Mesendoderm (in vitro differentiated cells): ENCODE measurements around the gene TCAP.

Experiments
- DNase-seq: peaks from one replicate; pipeline ENCODE4 v3.0.0; 2013
- H2AK5ac ChIP-seq: 2 replicates; pipeline ENCODE4 v1.6.1; 2013; ENCODE audit warnings: low read length, inconsistent platforms
- H2BK120ac ChIP-seq: 2 replicates; pipeline ENCODE4 v1.6.1; 2013; ENCODE audit warnings: low read depth, mild to moderate bottlenecking, low read length, moderate library complexity, mixed read lengths
- H2BK15ac ChIP-seq: replicated peaks from 2 replicates; pipeline ENCODE4 v1.6.1; 2013; ENCODE audit warnings: low read depth, mild to moderate bottlenecking, moderate library complexity
- H2BK5ac ChIP-seq: 2 replicates; pipeline ENCODE4 v1.6.1; 2013; ENCODE audit warnings: low read length, inconsistent platforms
- H3K18ac ChIP-seq: 2 replicates; pipeline ENCODE4 v1.6.1; 2013; ENCODE audit warnings: mild to moderate bottlenecking, low read length, mixed read lengths
- H3K23ac ChIP-seq: one replicate; pipeline ENCODE4 v1.6.1; 2013; ENCODE audit warnings: low read length
- H3K27ac ChIP-seq: 2 replicates; pipeline ENCODE4 v1.5.1; 2013; ENCODE audit warnings: low read depth, mild to moderate bottlenecking, inconsistent platforms, low read length, moderate library complexity
- H3K27me3 ChIP-seq: 2 replicates; pipeline ENCODE4 v1.6.1; 2013; ENCODE audit warnings: low read length, control low read depth, mild to moderate bottlenecking, inconsistent platforms; ENCODE audit not compliant: insufficient read depth, poor library complexity
- H3K36me3 ChIP-seq: 2 replicates; pipeline ENCODE4 v1.6.1; 2013; ENCODE audit warnings: low read length, inconsistent platforms; ENCODE audit not compliant: control insufficient read depth, insufficient read depth
- H3K4ac ChIP-seq: one replicate; pipeline ENCODE4 v1.6.1; 2013; ENCODE audit warnings: low read depth, mild to moderate bottlenecking, low read length, moderate library complexity
- H3K4me1 ChIP-seq: 2 replicates; pipeline ENCODE4 v1.6.1; 2013; ENCODE audit warnings: low read depth, low read length, inconsistent platforms; ENCODE audit not compliant: control insufficient read depth
- H3K4me2 ChIP-seq: 2 replicates; pipeline ENCODE4 v1.6.1; 2013; ENCODE audit warnings: low read length
- H3K4me3 ChIP-seq: 2 replicates; pipeline ENCODE4 v1.5.1; 2013; ENCODE audit warnings: mild to moderate bottlenecking, low read length
- H3K56ac ChIP-seq: one replicate; pipeline ENCODE4 v1.6.1; 2013; ENCODE audit warnings: low read length
- H3K79me1 ChIP-seq: 2 replicates; pipeline ENCODE4 v1.6.1; 2013; ENCODE audit warnings: low read length, inconsistent platforms
- H3K79me2 ChIP-seq: 2 replicates; pipeline ENCODE4 v1.6.1; 2013; ENCODE audit warnings: mild to moderate bottlenecking, low read length; ENCODE audit not compliant: control insufficient read depth, insufficient read depth
- H3K9ac ChIP-seq: 2 replicates; pipeline ENCODE4 v1.6.1; 2013; ENCODE audit warnings: low read length, inconsistent platforms
- H4K5ac ChIP-seq: one replicate; pipeline ENCODE4 v1.6.1; 2013; ENCODE audit warnings: low read length
- H4K8ac ChIP-seq: one replicate; pipeline ENCODE4 v1.6.1; 2013; ENCODE audit warnings: low read depth, mild to moderate bottlenecking, control low read depth, low read length, moderate library complexity
- WGBS: extraction: QIAGEN DNeasy Blood & Tissue Kit; methylation state at CpG from one replicate; pipeline ENCODE4 v1.1.7; 2013; ENCODE audit warnings: low lambda C conversion rate, missing lambda C conversion rate; ENCODE audit not compliant: insufficient coverage; ENCODE audit errors: extremely low coverage; 5-methylcytosine and 5-hydroxymethylcytosine counted together

Gene TCAP

GRCh38 chr17:39655105-39655504, 10.0 kb upstream of the TCAP start:
- no CpG with 5 or more reads among the region's 2 CpGs for WGBS
- no peak overlapping the region for H3K4me2 ChIP-seq
- no peaks in the 10 kb centered on the region for H3K79me2 ChIP-seq
- no peak overlapping the region for H4K5ac ChIP-seq
- H2BK15ac ChIP-seq, result no peak overlapping the region
- H2BK120ac ChIP-seq, result no peak overlapping the region
- no peak overlapping the region for H3K18ac ChIP-seq
- no peak overlapping the region for H3K4me3 ChIP-seq
- H3K79me1 ChIP-seq, result peaks cover 1% of the 10 kb centered on the region
- no peak overlapping the region for H2AK5ac ChIP-seq
- no peak overlapping the region for H4K8ac ChIP-seq
- H3K4me1 ChIP-seq, result peaks cover 10% of the 10 kb centered on the region
- H3K56ac ChIP-seq, result no peak overlapping the region
- no peaks in the 10 kb centered on the region for H3K36me3 ChIP-seq
- no peak overlapping the region for H3K23ac ChIP-seq
- no peak overlapping the region for H3K27ac ChIP-seq
- no peak for DNase-seq
- no peaks in the 10 kb centered on the region for H3K27me3 ChIP-seq
- H3K4ac ChIP-seq, result no peak overlapping the region
- no peak overlapping the region for H3K9ac ChIP-seq
- H2BK5ac ChIP-seq, result no peak overlapping the region

- H2AK5ac ChIP-seq, result no peak overlapping the region
- H2BK120ac ChIP-seq, result no peak overlapping the region
- no peak overlapping the region for H3K18ac ChIP-seq
- peaks cover 1% of the 10 kb centered on the region for H3K79me1 ChIP-seq
- H3K36me3 ChIP-seq, result no peaks in the 10 kb centered on the region
- H3K56ac ChIP-seq, result no peak overlapping the region
- no peak for DNase-seq
- no peak overlapping the region for H3K4me2 ChIP-seq
- H3K23ac ChIP-seq, result no peak overlapping the region
- H4K8ac ChIP-seq, result no peak overlapping the region
- H4K5ac ChIP-seq, result no peak overlapping the region
- WGBS, result no CpG with 5 or more reads among the region's 11 CpGs
- H3K79me2 ChIP-seq, result no peaks in the 10 kb centered on the region
- H3K4ac ChIP-seq, result no peak overlapping the region
- H3K27me3 ChIP-seq, result no peaks in the 10 kb centered on the region
- peaks cover under 1% of the 10 kb centered on the region for H3K4me1 ChIP-seq
- H3K27ac ChIP-seq, result no peak overlapping the region
- H3K4me3 ChIP-seq, result no peak overlapping the region
- H2BK15ac ChIP-seq, result no peak overlapping the region
- no peak overlapping the region for H2BK5ac ChIP-seq
- H3K9ac ChIP-seq, result no peak overlapping the region
Observed at GRCh38 chr17:39658346-39658745, 6.8 kb upstream of the TCAP start.

- no CpG with 5 or more reads among the region's 3 CpGs for WGBS
Observed at GRCh38 chr17:39658760-39659159, 6.4 kb upstream of the TCAP start.

GRCh38 chr17:39659279-39660010, 5.7 kb upstream of the TCAP start:
- H4K5ac ChIP-seq, result no peak overlapping the region
- H2BK15ac ChIP-seq, result no peak overlapping the region
- no peak overlapping the region for H2AK5ac ChIP-seq
- H3K4me3 ChIP-seq, result no peak overlapping the region
- H3K56ac ChIP-seq, result no peak overlapping the region
- no peak overlapping the region for H3K4me2 ChIP-seq
- H4K8ac ChIP-seq, result no peak overlapping the region
- H3K79me1 ChIP-seq, result no peaks in the 10 kb centered on the region
- no peak overlapping the region for H3K9ac ChIP-seq
- no peaks in the 10 kb centered on the region for H3K79me2 ChIP-seq
- H3K27ac ChIP-seq, result no peak overlapping the region
- no peaks in the 10 kb centered on the region for H3K27me3 ChIP-seq
- H2BK120ac ChIP-seq, result no peak overlapping the region
- H3K4ac ChIP-seq, result no peak overlapping the region
- H2BK5ac ChIP-seq, result no peak overlapping the region
- no peak overlapping the region for H3K23ac ChIP-seq
- no peaks in the 10 kb centered on the region for H3K36me3 ChIP-seq
- H3K4me1 ChIP-seq, result peaks cover 2% of the 10 kb centered on the region
- no peak overlapping the region for H3K18ac ChIP-seq
- no CpG with 5 or more reads among the region's 15 CpGs for WGBS
- DNase-seq, result no peak

More at GRCh38 chr17:39658760-39659159, 6.4 kb upstream of the TCAP start:
- H3K36me3 ChIP-seq, result no peaks in the 10 kb centered on the region
- H4K5ac ChIP-seq, result no peak overlapping the region
- H3K4me2 ChIP-seq, result no peak overlapping the region
- no peak overlapping the region for H4K8ac ChIP-seq
- H3K9ac ChIP-seq, result no peak overlapping the region
- H3K79me1 ChIP-seq, result no peaks in the 10 kb centered on the region
- no peaks in the 10 kb centered on the region for H3K79me2 ChIP-seq
- H3K4me3 ChIP-seq, result no peak overlapping the region
- no peak overlapping the region for H2BK120ac ChIP-seq
- no peak overlapping the region for H2AK5ac ChIP-seq
- H2BK5ac ChIP-seq, result no peak overlapping the region
- H3K4me1 ChIP-seq, result no peaks in the 10 kb centered on the region
- H3K56ac ChIP-seq, result no peak overlapping the region
- H3K27ac ChIP-seq, result no peak overlapping the region
- no peaks in the 10 kb centered on the region for H3K27me3 ChIP-seq
- H3K23ac ChIP-seq, result no peak overlapping the region
- no peak overlapping the region for H3K4ac ChIP-seq
- no peak for DNase-seq
- no peak overlapping the region for H2BK15ac ChIP-seq
- H3K18ac ChIP-seq, result no peak overlapping the region

GRCh38 chr17:39660011-39660360, 5.2 kb upstream of the TCAP start:
- Histone ChIP-seq H3K9ac (no peak overlapping the region), H3K27me3 (no peaks in the 10 kb centered on the region), H2BK5ac (no peak overlapping the region), H3K79me1 (no peaks in the 10 kb centered on the region), H3K4ac (no peak overlapping the region), H3K36me3 (no peaks in the 10 kb centered on the region), H3K56ac (no peak overlapping the region), H3K18ac (no peak overlapping the region), H3K4me2 (no peak overlapping the region), H2BK15ac (no peak overlapping the region), H4K8ac (no peak overlapping the region), H3K4me1 (peaks cover 2% of the 10 kb centered on the region), H4K5ac (no peak overlapping the region), H3K27ac (no peak overlapping the region), H2AK5ac (no peak overlapping the region), H3K79me2 (no peaks in the 10 kb centered on the region), H2BK120ac (no peak overlapping the region), H3K23ac (no peak overlapping the region), H3K4me3 (no peak overlapping the region)
- no CpG with 5 or more reads among the region's 5 CpGs for WGBS
- no peak for DNase-seq
